RPMI7951 (cell line): ENCODE results near the gene DCTD. TPM values are rescaled to one million over a fixed set of nuclear protein-coding genes. Genes with fewer than 3 reads are reported as not detected.
"Not testable (repeated sequence)": the region's sequence is repeated elsewhere in the genome, so short reads cannot be mapped to it uniquely, and the experiment has no call there.

Experiments used
- DNase-seq: peaks from one replicate; pipeline ENCODE4 v3.0.0-alpha.2; 2012; ENCODE audit warnings: low read depth
- total RNA-seq: library from RNA; depleted of rRNA; stranded (reverse); fragments of >200 nt; shearing (Covaris generic); gene quantifications from 2 replicates; pipeline ENCODE4 v1.2.3, GENCODE V29; 2014

The DCTD gene
- total RNA-seq, 1 experiment from 2014 or later, result 59.4 TPM

GRCh38 chr4:182921608-182922007 is 4.4 kb upstream of the DCTD start:
- no peak for DNase-seq

- no peak for DNase-seq
Measured at GRCh38 chr4:182920676-182921075, 3.5 kb upstream of the DCTD start.

GRCh38 chr4:182918791-182919302 is 1.7 kb upstream of the DCTD start:
- DNase-seq, result no peak

- DNase-seq, result no peak
Measured at GRCh38 chr4:182918044-182918607, 940 bp upstream of the DCTD start.

- DNase-seq, result peak; percentile 63
Measured at GRCh38 chr4:182916483-182917181, 554 bp downstream of the DCTD start.

GRCh38 chr4:182914357-182914756 is 2.8 kb downstream of the DCTD start:
- DNase-seq, result no peak

GRCh38 chr4:182913621-182914020 is 3.6 kb downstream of the DCTD start:
- DNase-seq, result no peak

GRCh38 chr4:182913036-182913435 is 4.2 kb downstream of the DCTD start:
- DNase-seq, result no peak

- no peak for DNase-seq
Measured at GRCh38 chr4:182908124-182908523, 9.1 kb downstream of the DCTD start.

GRCh38 chr4:182907396-182907795 is 9.8 kb downstream of the DCTD start:
- no peak for DNase-seq

GRCh38 chr4:182906786-182907185 is 10.4 kb downstream of the DCTD start:
- DNase-seq, result no peak

GRCh38 chr4:182905038-182905437 is 12.1 kb downstream of the DCTD start:
- no peak for DNase-seq

- no peak for DNase-seq
Measured at GRCh38 chr4:182904211-182904761, 12.9 kb downstream of the DCTD start.

- DNase-seq, result no peak
Measured at GRCh38 chr4:182903013-182903412, 14.2 kb downstream of the DCTD start.

- DNase-seq, result no peak
Measured at GRCh38 chr4:182901337-182901736, 15.8 kb downstream of the DCTD start.

- not testable (repeated sequence) for DNase-seq
Measured at GRCh38 chr4:182900021-182900420, 17.2 kb downstream of the DCTD start.

- DNase-seq, result no peak
Measured at GRCh38 chr4:182898479-182898799, 18.7 kb downstream of the DCTD start.

- no peak for DNase-seq
Measured at GRCh38 chr4:182897601-182898478, 19.3 kb downstream of the DCTD start.

GRCh38 chr4:182896421-182896820 is 20.8 kb downstream of the DCTD start:
- no peak for DNase-seq

- DNase-seq, result no peak
Measured at GRCh38 chr4:182895791-182896292, 21.3 kb downstream of the DCTD start.

- DNase-seq, result no peak
Measured at GRCh38 chr4:182894681-182895275, 22.4 kb downstream of the DCTD start.
